ENCODE measurements around the gene MTA1.

The MTA1 gene

DNA sequence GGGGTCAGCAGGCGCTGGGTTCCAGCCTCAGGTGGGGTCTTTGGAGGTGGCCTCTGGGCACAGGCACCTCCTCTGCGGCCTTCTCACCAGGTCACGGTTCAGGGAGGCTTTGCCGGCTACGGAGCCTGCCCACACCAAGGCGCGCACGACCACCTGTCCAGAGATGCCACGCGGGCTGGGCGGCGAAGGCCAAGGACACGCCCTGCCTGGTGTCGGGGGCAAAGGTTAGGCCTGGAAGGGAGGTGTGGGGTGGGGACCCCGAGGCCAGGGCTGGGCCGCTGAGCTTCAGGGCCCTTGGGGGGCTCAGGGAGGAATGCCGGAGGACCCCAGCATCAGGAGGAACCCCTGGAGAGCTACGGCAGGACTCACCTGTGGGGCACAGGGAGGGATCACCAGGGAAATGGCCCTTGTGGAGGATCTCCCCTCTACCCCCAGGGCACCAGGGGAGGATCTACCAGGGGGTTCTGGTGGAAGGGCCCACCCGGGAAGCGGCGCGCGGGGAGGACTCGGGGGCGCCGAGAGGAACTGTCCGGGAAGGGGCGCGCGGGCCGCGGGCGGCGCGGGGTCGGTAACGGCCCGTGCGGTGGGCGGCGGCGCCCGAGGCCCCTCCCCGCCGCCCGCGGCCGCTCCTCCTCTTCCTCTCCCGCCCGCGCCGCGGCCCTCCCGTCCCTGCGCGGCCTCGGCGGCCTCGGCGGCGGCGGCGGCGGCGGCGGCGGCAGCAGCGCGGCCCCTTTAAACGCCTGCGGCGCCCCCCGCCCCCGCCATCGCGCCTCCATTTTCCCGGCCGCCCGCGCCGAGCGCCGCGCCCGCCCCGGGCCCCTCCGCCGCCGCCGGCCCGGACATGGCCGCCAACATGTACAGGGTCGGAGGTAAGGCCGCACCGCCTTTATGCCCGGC, at the start of gene MTA1:
Gene MTA1, plus strand, starts transcription at position 633 of the 897 bp plus-strand sequence. Its CDS starts 209 bp downstream, at position 842.
- DNase-seq = peak; percentile 50

DNA sequence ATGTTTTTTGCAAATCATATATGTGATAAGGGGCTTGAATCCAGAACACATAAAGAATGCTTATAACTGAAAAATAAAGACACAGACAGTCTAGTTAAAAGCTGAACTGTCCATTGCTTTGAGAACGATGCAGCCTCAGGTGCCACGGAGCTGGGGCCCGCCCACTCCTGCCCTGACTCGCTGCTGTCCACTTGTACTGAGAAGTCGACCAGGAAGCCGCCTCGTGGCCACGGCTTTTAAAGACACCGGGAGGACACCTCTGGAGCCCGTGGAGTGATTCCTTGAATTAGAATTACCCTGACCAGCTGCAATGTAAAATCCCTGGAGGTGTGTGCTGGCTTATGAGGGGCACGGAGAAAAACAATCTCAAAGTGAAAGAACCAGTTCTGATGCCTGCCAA, 45.2 kb upstream of the MTA1 start:
- no peak for DNase-seq

- peak; percentile 15 for DNase-seq
These were observed 44.0 kb upstream of the MTA1 start for GRCh38 chr14:105375635-105376057.

- DNase-seq = no peak
These were observed 42.8 kb upstream of the MTA1 start for GRCh38 chr14:105376521-105377440.

GRCh38 chr14:105377555-105378182, 42.0 kb upstream of the MTA1 start:
- DNase-seq = no peak

DNA sequence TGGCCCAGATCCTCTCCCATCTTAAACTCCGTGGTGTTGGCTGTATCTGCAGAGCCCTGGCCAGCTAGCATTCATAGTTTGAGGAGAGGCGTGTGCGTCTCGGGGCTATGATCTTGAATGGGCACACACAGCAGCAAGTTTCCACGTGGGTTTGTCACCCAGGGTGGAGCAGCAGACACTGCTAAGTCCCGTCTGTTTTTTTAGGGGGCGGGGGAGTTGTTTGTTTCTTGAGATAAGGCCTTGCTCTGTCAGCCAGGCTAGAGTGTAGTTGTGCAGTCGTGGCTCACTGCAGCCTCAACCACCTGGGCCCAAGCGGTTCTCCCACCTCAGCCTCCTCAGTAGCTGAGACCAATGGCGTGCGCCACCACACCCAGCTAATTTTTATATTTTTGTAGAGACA, 41.4 kb upstream of the MTA1 start:
- DNase-seq = no peak

GRCh38 chr14:105378873-105379685, 40.5 kb upstream of the MTA1 start:
- no peak for DNase-seq

- DNase-seq = no peak
These were observed 39.7 kb upstream of the MTA1 start for GRCh38 chr14:105379946-105380345.

DNA sequence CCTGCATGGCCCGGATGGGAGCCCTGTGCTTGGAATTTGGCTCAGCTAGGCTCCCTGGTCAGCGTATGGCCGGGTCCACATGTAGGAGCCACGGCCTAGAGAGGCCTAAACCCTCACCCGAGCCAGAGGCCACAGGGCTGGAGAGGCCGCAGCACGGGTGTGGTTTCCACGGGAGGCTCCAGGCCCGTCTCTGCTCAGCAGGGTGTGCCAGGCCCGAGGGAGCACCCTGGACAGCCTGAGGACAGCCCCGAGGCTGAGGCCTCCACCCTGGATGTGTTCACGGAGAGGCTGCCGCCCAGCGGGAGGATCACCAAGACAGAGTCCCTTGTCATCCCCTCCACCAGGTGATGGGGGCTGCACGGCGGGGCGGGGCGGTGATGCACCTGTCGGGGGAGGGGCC, 38.9 kb upstream of the MTA1 start:
- no peak for DNase-seq

DNA sequence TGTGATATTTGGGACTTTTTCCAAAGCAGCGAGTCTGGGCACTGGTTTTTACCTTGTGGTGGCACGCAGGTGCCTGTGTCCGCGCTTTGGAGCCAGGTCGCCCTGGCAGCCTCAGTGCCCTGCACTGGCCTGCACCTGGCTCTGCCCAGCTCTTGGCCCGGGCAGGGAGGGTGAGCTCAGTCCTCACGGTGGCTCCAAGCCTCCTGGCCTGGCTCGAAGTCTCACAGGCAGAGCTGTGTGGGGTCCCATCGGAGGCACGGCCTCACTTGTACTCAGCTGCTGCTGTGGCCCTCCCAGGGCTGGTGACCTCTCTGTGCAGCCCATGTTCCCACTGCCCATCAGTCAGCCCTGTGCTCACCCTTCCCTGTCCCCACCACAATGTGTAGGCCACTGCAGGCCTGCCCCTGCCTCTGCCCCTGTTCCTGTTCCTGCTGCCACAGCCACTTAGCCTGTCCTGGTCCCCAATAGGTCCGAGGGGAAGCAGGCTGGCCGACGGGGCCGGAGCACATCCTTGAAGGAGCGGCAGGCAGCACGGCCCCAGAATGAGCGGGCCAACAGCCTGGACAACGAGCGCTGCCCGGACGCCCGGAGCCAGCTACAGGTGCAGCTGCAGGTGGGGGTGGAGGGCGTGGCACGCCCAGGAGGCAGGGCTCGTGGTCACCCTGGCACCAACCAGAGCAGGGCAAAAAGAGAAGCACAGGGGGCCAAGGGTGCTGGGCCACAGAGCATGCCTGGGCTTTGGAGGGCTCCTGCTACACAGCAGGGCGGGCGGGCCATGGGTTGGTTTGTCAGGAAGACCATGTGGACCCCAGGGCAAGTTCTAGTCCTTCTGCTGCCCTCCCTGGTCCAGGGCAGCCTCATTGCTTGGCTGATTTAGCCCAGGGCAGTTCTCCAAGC, 37.9 kb upstream of the MTA1 start:
- DNase-seq = no peak

- DNase-seq = no peak
These were observed 37.1 kb upstream of the MTA1 start for GRCh38 chr14:105382343-105383082.

DNA sequence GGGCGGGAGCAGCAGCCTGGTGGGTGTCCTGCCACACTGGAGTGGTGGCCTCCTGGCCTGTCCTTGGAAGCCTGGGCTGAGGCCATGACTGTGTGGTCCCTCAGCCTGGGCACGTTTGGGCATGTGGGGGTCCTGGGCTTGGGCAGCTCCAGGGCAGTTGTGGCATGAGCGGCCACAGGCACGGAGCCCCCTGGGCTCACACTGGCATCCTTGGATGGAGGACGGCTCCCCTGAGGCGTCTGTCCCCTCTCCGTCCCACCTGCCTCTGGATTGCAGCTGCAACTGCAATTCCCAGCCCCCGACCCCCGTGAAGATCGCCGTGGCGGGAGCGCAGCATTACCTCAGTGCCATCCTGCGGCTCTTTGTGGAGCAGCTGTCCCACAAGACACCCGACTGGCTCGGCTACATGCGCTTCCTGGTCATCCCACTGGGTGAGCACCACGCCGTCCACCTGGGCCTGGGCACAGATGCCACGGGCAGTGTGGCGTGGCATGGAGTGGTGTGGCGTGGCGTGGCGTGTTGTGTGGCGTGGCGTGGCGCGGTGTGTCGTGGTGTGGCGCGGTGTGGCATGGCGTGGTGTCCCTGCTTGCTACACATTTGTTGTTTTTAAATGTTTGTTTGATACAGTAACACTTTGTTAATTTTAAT, 36.4 kb upstream of the MTA1 start:
- DNase-seq = no peak

DNA sequence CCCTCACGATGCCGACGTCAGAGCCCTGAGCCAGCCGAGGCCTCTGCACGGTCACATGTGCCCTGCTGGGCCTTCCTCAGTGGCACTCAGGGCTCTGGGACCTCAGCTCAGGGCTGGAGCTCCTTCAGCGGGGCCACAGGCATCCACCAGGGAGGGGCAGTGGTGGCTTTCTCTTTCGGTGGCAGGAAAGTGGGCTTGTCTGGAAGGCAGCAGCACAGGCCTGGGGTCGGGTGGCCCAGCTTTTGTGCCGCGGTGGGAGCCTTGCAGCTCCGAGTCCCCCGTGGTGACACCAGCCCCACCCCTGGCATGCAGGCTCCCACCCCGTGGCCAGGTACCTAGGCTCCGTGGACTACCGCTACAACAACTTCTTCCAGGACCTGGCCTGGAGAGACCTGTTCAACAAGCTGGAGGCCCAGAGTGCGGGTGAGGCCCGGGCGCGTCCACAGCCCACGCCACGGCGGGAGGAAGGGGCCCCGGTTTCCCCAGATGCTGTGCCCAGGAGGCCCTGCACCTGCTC, 35.5 kb upstream of the MTA1 start:
- no peak for DNase-seq

DNA sequence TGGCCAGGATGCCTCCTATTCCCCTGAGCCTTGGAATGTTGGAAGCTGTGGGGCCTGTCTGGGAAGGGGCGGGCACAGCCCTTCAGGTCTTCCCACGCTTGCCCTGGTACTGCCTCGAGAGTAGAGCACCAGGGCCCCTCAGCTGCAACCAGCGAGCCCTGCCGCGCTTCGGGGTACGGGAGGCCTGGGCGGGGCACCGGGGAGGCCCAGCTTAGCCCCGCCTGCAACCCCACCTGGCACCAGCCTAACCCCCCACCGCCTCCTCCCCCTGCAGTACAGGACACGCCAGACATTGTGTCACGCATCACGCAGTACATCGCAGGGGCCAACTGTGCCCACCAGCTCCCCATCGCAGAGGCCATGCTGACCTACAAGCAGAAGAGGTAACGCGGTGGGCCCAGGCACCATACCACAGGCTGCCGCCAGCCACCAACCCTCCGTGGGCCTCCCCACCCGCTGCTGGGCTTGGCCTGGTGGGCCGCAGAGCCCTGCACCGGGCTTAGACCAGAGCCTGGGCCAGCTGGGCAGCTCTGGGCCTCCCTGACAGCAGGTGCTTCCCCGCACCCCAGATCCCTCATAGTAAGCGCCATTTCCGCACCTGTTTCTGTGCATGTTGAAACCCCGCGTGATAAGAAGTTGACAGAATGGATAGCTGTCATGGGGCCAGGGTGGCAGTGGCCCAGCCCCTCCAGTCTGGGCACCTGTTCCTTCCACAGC, 34.9 kb upstream of the MTA1 start:
- DNase-seq = no peak

- no peak for DNase-seq
These were observed 34.3 kb upstream of the MTA1 start for GRCh38 chr14:105385322-105385637.

GRCh38 chr14:105385698-105386365, 33.8 kb upstream of the MTA1 start:
- no peak for DNase-seq

GRCh38 chr14:105386581-105387529, 32.8 kb upstream of the MTA1 start:
- DNase-seq = no peak
